Umbilical cord (tissue), 2 donors: ENCODE results near the gene IGLL1. TPM values are rescaled to one million over a fixed set of nuclear protein-coding genes. Genes with fewer than 3 reads are reported as not detected.
"Not testable (repeated sequence)": the region's sequence is repeated elsewhere in the genome, so short reads cannot be mapped to it uniquely, and the experiment has no call there.

Experiments
- DNase-seq: peaks from one replicate; pipeline ENCODE4 v3.0.0-alpha.2; 2015; ENCODE audit warnings: low spot score
- total RNA-seq: library from RNA; depleted of rRNA; stranded (reverse); fragments of >200 nt; gene quantifications from one replicate; pipeline ENCODE4 v1.2.3, GENCODE V29; 2014; ENCODE audit warnings: low replicate concordance; ENCODE audit not compliant: insufficient read depth

The IGLL1 gene
- total RNA-seq: not detected

DNA sequence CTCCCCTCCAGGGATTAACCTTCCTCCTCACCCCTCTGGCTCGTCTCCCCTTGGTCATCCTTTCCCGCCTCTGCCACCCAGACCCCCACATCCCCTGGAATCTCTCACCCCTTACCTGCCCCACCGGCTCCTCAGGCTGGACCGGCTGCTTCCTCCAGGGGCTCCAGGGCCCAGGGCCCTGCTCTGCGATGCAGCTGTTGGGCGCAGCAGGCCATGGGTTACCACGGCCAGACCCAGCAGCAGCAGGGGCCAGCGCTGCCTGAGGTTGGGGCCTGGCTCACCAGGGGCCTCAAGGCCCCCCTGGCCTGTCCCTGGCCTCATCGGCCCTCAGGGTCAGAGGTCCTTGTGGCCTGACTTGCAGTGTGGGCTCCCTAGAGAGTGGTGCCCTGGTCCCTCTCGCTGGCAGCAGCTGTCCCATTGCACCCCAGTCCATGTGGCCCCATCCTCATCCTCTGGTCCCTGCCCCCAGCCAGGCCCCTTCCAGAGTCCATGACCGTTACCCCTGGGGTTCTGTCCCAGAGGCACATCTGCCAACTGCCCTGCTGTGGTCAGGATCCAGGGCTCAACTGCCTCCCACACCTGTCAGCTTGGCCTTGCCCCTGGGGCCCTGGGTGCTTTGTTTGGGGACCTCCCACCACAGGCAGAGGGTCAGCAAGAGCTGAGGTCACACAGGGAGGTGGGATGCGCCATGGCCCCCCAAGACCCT, at the start of gene IGLL1:
TSS of gene IGLL1 (minus strand) at position 421 of the 706 bp plus-strand sequence. CDS start at position 321, 100 bp downstream.
- DNase-seq: no peak

DNA sequence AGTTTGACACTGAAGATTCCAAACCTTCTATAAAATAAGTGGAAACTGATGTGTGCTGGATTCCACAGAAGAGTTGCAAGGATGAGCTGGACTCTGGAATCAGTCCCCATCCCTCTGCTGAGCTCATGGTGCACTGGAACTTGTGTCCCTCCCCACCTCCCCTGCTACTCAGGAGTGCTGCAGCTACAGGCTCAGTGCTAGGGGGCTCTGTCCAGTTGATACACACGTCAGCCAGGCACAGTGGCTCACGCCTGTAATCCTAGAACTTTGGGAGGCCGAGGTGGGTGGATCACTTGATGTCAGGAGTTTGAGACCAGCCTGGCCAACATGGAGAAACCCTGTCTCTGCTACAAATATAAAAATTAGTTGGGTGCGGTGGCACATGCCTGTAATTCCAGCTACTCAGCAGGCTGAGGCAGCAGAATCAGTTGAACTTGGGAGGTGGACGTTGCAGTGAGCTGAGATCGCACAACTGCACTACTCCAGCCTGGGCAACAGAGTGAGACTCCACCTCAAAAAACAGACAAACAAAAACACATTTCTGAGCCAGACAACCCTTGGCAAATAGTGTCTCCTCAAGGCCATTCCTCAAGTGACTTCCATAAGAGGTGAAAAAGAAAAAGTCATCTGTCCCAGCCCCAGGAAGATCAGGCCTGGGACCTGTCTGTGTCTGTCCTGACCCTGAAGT, 48.1 kb upstream of the IGLL1 start:
- DNase-seq: not testable (repeated sequence)

DNA sequence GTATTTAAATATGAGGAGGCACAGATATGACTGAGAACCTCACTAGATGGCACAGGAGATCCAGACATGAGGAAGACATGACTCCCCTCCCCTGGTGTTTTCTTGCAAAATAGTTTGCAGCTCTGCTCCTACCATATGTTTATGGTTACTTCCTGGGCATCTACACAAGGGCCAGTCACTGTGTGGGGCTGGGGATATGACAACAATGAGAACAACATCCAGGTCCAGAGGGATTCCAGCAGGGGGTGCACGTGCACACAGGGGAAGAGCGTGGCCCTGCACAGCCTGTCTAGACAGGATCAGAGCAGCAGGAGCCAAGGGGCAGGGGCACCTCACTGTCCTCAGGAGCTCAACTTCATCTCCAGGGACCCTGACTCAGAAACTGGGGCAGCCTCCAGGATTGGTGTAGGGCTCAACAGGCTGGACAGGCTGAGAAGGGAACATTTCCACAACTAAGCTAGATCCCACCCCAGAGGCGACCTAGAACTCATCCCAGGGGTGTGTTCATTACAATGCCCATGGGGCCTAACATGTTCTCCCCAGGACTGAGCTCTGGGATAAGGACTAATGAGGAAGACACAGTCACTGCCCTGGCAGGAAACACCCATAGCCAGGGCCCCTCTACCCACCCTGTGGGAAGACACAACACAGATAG, 47.4 kb upstream of the IGLL1 start:
- DNase-seq: peak; percentile 14

DNA sequence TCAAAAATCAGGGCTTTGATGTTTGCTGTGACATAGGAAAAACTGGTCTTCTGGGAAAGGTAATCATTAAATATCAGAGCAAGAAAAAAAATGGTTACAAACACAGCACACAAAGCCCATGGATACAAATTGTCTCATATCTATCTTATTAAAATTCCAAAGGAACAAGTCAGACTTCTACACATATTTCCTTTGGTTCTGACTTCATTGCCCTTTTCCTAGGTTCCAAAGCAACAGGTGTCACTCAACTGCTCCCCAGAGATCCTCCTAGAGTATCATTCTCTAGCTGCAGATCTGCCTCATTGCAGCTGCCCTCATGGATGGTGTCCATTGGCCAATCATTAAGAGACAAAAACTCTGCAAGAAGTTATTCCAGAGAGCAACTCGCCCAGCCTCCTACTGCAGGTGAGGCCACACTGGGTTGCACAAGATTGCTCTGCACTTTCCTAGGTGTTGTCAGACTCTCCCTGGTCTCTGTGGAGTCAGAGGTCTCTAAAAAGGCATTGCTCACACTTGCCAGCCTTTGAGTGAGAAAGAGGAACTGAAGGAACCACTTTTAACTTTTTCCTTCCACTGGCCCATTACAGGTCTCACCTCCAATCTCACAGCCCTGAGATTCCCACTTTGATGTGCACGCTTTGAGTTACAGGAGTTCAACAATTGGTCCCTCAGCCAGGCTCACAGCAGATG, 46.3 kb upstream of the IGLL1 start:
- no peak for DNase-seq

DNA sequence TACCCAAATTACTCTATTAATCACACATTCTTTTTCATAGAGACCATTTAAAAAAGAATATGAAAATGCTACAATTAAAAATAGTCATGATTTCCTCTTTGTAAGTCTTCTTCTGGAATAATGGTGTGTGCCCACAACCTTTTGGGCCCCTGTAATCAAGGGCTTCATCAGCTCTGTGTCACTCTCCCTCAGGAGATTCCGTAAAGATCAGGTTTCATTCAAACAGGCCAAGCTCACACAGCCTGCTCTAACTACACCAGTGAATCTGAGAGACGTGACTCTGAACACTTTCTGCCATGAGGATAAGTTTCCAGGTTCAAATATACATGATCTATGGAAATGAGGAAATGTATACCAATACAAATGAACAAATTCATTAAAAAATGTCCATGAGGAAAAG, 42.5 kb upstream of the IGLL1 start:
- no peak for DNase-seq

DNA sequence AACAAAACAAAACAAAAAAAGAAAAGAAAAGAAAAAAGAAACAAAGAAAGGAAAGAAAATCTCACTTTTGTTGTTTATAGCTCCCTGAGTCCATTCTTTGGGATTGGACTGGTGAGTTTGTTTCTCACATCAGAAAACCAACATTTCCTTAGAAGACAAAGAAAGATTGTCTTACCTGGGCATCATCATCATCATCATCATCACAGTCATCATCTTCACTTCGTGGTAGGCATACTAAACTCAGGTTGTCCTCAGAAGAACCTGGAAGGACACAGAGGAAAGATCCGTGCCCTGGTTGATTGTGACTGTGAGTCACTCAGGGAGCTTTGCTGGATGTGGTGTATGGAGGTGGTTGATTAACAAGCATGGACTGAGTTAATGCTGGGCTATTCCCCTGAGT, 41.8 kb upstream of the IGLL1 start:
- DNase-seq: not testable (repeated sequence)

DNA sequence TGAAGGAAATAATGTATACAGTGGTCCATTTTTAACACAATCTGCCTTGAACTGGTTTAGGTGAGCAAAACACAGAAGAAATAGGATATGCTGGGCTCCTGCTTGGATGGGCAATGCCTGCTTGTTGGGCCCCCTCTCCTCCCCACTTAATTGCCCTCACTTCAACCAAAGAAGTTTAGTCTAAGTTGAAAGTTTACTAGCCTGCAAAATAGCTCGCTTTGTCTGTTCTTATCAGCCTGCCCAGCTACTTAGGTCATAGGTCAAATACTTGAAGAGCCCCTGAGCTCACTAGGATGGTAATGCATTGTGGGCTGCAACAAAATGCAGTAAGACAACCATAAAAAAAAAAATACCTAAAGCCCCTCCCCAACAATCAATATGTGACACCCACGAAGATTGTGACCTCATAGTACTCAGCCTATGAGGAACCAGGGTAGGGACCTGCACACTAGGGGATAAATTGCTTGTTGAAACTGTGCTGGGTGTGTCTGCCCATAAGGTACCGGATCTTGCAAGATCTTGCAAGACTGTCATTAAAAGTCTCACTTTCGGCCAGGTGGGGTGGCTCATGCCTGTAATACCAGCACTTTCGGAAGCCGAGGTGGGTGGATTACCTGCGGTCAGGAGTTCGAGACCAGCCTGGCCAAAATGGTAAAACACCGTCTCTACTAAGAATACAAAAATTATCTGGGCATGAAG, 41.1 kb upstream of the IGLL1 start:
- DNase-seq: no peak

DNA sequence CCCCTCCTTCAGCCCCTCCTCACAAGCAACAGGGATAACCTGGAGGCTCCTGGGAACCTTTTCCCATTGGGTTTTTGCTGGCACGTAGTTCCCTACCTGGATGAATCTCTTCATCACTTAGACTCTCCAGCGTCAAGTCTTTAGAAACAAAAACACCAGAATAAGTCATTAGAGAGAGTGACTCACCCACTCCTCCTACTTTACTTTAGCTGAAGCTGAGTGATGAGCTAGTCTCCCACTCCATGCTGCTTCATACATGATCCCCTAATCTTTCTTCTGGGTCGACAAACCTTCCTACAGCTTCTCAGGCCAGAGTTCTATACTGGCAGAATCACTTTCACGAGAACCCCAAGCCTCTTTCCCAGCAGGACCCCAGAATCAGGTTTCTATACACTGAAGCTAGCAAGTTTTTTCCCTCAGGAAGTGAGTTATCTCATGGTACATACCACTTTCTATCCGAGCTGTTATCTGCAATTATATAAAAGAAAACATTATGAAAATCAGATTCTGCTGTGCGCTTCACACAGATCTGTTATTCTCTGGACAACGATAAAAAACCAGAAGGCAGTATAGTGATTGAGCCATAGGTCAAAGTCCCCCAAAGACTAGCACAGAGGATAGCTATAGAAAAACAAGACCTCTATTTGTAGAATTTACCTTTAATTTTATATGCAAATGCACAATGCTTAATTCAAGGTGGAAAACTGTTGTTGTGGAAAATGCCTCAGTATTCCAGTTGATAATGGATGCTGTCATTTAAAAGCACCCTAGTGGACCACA, 33.3 kb upstream of the IGLL1 start:
- no peak for DNase-seq

DNA sequence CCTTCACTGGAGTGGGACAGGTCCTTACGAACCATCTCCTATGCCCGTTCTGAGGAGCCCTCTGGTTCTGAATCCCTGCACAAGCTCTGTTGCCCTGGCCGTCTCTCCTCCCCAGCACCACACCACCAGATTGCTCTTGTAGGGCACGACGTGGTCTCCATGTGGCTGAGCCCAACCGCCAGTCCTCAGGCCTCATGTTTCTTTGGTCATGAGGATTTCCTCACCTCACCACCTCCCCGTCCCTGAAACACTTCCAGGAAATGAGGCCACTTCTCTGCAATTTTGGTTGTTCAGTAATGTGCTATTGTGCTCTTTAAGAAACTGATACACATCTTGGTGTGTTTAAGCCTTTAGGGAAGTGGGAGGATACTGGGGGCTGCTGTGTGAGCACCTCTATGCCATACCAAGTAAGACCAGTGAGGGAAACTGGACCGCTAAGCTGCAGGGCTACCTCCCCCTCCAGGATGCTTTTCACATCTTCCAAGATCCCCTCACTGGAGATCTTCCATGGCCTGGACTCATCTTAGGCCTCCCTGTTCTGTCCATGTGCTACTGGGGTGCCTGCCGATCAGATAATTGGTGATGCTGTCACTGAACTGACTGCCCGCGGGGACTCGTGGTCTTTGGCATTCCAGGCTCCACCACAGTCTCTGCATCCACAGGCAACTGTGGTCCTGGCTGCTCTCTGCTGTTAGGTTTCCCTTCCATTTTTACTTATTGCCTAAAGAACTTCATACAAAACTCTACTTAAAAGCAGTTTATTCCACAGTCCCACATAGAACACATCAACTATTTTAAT, 30.1 kb upstream of the IGLL1 start:
- DNase-seq: no peak

DNA sequence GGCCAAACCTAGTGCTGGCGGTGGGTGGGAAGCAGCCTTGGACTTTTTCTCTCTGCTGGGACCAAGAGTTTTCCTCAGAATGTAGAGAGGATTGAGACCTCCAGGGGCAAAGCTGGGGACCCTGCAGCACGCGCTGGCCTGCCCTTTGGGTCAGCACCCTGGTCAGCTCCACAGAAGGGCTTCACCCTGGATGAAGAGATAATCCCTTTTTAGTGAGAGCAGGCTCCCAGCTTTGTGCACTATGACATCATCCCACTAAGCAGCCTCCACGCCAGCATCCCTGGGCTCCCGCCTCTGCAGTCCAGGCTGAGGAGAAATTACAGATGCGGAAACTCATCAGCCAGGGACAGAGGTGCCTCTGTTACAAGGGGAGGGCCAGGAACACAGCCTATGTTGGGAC, 28.5 kb upstream of the IGLL1 start:
- DNase-seq: peak; percentile 67

DNA sequence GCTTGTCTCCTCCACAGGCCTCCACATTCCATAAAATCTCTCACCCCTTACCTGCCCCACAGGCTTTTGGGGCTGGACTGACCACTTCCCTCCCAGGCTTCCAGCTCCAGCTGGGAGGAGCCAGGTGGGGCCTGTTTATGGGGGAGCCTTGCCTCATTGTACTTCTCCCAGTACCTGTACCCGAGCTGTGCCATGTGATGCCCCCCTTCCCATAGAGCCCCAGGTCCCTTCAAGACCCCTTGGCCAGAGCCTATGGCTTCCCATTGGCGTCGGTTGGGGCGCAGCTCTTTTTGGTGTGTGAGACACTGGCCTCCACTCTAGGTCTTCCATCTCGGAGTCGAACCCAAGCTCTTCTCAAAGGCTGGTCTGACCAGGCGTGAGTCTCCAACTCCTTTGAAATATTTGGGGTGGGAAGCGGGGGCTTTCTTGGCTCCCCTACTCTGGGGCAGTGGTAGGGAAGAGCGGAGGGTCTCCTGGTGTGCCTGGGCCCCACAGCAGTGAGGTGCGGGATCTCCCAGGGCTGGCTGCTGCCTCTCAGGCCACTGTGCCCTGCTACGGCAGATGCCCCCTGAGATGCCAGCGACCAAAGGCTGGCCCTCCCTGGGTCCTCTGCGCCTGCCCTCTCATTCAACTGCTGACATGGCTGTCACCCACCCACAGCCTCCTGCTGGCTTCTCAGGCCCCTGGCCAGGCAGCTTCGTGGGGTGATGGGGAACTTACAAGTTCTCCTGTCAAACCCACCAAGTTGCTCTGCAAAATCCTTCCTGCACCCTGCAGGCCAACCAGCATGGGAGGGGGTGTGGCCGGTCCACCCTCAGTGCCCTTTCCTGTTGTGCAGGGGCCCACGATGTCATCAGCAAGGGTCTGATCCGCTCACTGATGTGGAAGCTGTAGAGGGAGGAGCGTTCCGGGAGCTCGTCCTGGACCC, 26.4 kb upstream of the IGLL1 start:
- DNase-seq: no peak

DNA sequence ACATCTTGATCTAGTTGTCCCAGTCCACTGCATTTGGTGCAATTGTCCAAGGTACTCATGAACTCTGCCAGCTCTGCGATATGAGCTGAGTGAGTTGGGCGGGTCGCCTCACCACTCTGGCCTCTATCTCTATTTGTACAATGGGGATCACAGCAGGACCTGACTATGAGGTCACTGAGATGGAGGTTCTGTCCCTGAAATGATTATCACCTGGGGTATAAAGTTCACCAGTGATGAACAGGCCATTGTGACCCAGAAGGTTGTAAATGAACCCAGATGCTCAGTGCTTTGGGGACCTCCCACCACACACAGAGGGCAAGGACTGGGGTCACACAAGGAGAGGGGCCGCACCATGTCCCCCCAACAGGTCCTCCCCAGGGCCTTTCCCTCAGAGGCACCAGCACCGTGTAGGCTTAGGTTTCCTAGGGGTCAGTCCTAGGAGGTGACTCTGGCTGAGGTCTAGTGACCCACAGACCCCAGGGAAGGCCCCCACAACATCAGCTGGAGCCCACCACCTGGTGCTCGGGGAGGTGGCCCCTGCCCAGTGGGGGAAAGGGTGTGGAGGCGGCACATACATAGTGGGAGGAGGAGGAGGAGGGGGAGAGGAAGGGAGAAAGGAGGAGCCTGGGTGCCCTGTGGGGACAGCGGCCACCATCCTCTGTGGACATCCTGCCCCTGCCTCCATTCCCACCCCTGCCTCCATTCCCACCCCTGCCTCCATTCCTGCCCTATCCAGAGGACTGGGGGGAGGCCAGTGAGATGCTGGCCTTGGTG, 25.0 kb upstream of the IGLL1 start:
- no peak for DNase-seq

DNA sequence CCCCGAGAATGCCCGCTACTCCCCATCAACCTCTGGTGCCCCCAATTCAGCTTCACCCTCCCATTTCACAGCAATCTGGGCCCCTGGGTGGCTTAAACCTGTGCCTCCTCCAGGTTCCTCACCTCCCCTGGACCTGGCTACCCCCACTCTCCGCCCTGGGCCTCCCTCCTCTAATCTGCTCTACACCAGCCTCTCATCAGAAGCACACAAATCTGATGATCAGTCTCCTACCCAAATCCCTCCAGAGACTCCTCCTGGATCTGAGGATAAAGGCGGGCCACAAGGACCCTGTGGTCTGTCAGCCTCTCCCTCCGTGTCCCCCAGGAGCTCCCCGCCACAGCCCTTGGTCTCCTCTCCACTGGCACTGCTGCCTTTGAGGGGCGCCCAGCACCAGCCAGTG, 23.2 kb upstream of the IGLL1 start:
- DNase-seq: no peak

DNA sequence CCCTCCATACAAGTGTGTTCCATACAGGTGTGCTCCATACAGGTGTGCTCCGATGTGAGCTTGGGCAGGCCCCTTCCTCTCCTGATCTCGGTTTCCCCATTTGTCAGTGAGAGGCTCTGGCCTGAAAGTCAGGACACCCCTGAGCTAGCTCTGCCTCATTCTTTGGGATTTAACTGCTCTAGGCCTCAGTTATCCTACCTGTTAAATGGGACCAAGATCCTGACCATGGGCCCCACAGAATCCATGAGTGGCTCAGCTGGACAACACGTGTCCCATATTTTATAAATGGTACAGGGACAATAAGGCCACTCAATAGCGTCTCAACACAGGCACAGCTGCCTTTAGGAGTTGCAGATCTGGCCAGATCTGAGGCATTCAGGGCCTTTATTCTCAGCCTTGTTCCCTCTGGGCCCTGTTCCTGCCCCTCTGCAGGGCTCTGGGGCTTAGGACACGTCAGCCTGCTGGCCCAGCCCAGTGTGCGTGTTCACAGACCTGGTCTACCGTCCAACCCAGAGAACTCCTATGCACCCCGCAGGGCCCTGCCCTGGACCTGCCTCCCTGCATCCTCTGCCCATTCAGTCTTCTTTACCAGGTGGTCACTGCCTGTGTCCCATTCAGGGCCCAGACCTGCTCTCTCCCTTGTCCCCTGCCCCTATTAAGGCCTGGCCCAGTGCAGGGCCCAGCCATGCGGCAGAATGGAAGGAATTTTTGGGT, 18.9 kb upstream of the IGLL1 start:
- DNase-seq: no peak

DNA sequence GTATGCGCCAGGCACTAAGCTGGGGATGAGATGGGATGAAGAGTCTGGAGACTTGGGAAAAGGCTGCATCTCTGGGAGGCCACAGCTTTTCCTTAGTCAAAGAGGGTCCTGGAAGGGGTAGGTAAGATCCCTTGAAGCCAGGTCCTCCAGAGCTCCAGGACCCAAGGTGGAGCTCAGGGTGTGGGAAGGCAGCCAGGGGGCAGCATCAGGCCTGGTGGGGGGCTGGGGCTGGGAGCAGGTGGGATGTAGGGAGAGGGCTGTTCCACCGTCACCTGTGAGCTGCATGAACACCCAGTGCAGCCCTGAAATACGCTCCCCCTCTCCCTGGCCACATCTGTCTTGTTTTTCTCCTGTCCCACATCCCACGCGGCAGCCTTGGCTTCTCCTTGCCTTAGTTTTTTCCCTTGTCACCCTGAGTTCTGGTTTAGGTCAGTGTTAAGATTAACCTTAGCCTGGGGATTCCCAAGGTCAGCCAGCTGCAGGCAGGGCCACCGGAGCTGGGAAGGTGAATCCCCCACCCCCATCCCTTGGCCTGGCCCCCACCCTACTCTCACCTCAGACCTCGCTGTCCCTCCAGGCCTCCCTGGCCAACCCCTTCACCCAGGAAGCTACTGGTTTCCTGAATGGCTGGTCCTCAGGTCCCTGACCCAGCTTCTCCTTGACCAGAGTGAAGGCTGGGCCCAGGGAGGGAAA, 17.6 kb upstream of the IGLL1 start:
- DNase-seq: not testable (repeated sequence)

DNA sequence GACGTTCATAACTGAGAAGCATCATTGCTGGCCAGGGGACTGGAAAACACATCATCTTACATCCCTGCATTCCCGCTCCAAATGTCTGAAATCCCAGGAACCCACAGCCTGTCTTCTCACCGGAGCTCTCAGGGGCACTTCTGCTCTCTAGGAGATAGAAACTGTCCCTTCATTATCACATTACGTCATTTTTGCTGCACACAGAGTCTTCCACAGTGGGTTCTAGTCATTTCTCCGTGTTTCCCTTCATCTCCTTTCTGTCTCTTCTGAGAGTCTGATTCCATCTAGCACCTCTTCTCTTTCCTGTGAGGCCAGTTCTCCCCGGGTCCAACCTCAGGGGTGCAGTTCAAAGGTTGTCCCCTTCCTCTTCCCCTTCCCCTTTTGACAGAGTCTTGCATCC, 15.8 kb upstream of the IGLL1 start:
- DNase-seq: not testable (repeated sequence)

DNA sequence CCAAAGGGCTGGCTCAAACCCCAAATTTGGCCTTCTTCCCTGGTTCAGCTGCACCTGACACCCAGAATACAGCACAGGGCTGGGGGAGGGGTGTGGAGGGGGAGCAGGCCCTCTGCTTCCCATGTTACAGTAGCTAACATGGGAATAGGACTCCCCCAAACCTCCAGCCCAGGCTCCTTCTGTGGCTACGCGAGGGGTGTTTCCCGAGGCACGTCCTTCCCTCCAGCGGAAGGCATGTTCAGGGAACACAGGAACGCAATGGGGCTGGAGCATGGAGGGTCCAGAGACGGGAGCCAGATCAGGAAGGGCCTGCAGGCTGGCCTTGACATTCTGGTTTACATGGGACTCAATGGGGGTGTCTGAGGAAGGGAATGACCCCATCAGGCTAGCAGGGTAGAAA, 11.8 kb upstream of the IGLL1 start:
- DNase-seq: no peak
